Nephron progenitor cell (in vitro differentiated cells): Measurements from ENCODE around the gene ZNF839.
"Not testable (repeated sequence)": the region's sequence is repeated elsewhere in the genome, so short reads cannot be mapped to it uniquely, and the experiment has no call there.

Experiments
- DNase-seq: peaks from one replicate; pipeline ENCODE4 v3.0.0; 2021
- H3K27ac Mint-ChIP-seq: 2 replicates; pipeline ENCODE4 v1.8.0; 2021; ENCODE audit warnings: mild to moderate bottlenecking, moderate library complexity, mixed read lengths
- H3K27me3 Mint-ChIP-seq: 2 replicates; pipeline ENCODE4 v1.8.0; 2021; ENCODE audit warnings: mild to moderate bottlenecking, low read depth, mixed read lengths; ENCODE audit not compliant: poor library complexity
- H3K36me3 Mint-ChIP-seq: 2 replicates; pipeline ENCODE4 v1.8.0; 2021; ENCODE audit warnings: low read depth, mixed read lengths
- H3K4me1 Mint-ChIP-seq: 2 replicates; pipeline ENCODE4 v1.8.0; 2021; ENCODE audit warnings: mixed read lengths
- H3K4me3 Mint-ChIP-seq: 2 replicates; pipeline ENCODE4 v1.8.0; 2021; ENCODE audit warnings: mild to moderate bottlenecking, moderate library complexity, mixed read lengths
- H3K9me3 Mint-ChIP-seq: 2 replicates; pipeline ENCODE4 v1.8.0; 2021; ENCODE audit warnings: mild to moderate bottlenecking, moderate library complexity, mixed read lengths
- TF ChIP-seq, protein P1 (sequence below): fragments of 200-600 bp; sonication (generic); IDR thresholded peaks from 2 replicates; pipeline ENCODE4 v1.5.0; 2021; ENCODE audit warnings: antibody characterized with exemption

ZNF839 gene

DNA sequence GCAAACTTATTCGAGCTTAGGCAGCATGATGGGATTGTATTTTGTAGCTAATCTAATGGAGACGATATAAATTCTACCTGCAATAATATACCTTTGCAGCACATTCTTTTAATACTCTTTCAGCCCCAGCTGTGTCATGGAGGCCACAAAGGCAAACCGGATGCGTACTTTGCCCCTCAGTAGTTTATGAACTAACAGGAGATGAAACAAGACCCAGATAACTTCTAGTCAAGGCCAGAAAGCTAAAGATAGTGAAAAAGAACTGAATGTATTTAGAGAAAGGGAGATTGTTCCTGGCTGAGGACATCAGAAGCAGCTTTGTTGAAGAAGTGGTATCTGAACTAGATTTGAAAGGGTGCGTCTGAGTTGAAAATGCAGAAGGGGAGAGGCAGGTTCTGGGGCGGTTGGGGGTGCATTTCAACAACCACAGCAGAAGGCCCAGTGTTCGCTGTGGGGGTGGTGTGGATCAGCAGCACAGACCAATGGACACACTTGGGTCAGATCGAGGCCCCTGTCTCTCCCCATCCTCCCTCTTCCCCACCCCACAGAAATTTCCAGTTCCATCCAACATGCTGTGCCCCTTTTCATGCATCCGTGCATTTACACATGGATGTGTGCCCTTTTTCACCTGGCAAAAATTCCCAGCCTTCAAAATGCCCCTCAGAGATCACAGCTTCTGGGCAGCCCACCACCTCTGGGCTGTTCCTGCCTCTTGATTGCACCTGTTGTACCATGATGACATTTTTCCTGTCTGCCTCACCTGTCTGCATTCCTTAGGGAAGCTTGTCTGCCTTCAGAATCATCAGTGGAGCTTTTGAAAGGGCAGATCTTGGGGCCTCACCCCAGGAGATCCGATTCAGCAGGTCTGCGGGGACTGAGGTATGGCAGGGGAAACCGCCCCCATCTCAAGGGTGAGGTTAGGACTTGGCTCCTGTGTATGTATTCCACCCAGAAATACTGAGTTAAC is 2.2 kb downstream of the ZNF839 start:
- Mint-ChIP-seq H3K27me3 (peaks cover 11% of the 10 kb centered on the region), H3K27ac (peak overlapping the region; percentile 42), H3K4me3 (peak overlapping the region; percentile 44), H3K36me3 (peaks cover 11% of the 10 kb centered on the region), H3K4me1 (peaks cover 40% of the 10 kb centered on the region), H3K9me3 (no peaks in the 10 kb centered on the region)
- no peak for DNase-seq
- TF ChIP-seq, protein P1, sequence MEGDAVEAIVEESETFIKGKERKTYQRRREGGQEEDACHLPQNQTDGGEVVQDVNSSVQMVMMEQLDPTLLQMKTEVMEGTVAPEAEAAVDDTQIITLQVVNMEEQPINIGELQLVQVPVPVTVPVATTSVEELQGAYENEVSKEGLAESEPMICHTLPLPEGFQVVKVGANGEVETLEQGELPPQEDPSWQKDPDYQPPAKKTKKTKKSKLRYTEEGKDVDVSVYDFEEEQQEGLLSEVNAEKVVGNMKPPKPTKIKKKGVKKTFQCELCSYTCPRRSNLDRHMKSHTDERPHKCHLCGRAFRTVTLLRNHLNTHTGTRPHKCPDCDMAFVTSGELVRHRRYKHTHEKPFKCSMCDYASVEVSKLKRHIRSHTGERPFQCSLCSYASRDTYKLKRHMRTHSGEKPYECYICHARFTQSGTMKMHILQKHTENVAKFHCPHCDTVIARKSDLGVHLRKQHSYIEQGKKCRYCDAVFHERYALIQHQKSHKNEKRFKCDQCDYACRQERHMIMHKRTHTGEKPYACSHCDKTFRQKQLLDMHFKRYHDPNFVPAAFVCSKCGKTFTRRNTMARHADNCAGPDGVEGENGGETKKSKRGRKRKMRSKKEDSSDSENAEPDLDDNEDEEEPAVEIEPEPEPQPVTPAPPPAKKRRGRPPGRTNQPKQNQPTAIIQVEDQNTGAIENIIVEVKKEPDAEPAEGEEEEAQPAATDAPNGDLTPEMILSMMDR, result no peak

DNA sequence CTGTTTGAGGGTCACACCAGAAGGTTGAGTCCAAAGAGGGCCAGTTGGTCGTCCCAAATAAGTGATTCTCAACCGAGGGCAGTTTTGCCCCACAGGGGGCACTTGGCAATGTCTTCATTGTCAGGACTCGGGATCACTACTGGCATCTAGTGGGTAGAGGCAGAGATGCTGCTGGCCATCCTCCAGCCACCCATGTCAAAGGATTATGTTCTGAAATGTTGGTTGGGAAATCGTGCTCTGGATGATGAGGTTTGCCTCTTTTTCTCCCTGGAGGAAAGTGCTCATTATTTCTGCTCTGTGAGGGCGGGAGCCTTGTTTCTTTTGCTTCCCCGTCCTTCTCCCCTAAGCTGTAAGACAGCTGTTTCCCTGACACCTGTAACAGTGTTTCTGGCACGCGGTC is 3.6 kb downstream of the ZNF839 start:
- no peak overlapping the region for H3K27ac Mint-ChIP-seq
- peaks cover 11% of the 10 kb centered on the region for H3K36me3 Mint-ChIP-seq
- DNase-seq, result no peak
- no peaks in the 10 kb centered on the region for H3K9me3 Mint-ChIP-seq
- H3K4me3 Mint-ChIP-seq, result no peak overlapping the region
- peaks cover 31% of the 10 kb centered on the region for H3K4me1 Mint-ChIP-seq
- TF ChIP-seq, protein P1, result peak; percentile 28
- H3K27me3 Mint-ChIP-seq, result no peaks in the 10 kb centered on the region

DNA sequence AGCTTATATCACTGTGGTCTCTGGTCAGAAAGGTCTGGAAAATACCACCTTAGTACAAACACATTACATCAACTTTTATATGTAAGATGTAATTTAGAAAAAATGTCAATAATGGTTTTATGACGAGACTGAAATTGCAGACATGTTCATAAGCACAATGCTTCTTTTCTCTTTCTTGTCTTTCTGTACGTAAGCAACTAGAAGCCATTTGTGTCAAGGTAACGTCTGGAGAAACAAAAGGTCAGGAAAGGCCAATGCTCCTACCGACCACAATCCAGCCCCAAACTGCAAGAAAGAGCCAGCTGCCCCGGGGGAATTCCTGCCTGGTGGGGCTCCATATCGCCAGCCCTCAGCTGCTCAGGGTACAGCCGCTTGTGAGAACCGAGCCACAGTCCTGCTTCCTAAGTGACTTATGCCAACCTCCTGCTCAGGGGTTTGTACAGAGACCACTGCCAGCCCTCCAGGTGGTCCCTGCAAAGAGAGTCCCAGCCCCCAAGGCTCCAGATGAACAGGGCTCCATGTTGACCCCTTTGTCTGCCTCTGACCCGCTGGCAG is 6.3 kb downstream of the ZNF839 start:
- Mint-ChIP-seq H3K27ac (no peak overlapping the region), H3K4me3 (no peak overlapping the region), H3K9me3 (no peaks in the 10 kb centered on the region), H3K4me1 (peaks cover 11% of the 10 kb centered on the region), H3K36me3 (peaks cover 22% of the 10 kb centered on the region), H3K27me3 (no peaks in the 10 kb centered on the region)
- no peak for DNase-seq
- TF ChIP-seq, protein P1, result no peak

DNA sequence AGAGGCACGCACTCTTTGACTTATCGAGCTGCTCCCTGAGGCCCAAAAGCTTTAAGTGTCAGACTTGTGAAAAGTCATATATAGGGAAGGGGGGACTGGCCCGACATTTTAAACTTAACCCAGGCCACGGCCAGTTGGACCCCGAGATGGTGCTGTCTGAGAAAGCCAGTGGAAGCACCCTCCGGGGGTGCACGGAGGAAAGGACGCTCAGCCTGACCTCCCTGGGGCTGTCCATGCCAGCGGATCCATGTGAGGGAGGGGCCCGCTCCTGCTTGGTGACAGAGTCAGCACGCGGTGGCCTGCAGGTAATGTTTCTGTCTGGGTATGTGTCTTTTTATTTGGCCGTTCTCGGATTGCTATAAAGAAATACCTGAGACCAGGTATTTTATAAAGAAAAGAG is 7.0 kb downstream of the ZNF839 start:
- Mint-ChIP-seq H3K27ac (peak overlapping the region; percentile 45), H3K9me3 (no peaks in the 10 kb centered on the region), H3K4me3 (no peak overlapping the region), H3K4me1 (peaks cover 9% of the 10 kb centered on the region), H3K36me3 (peaks cover 25% of the 10 kb centered on the region), H3K27me3 (no peaks in the 10 kb centered on the region)
- TF ChIP-seq, protein P1, result no peak
- no peak for DNase-seq

DNA sequence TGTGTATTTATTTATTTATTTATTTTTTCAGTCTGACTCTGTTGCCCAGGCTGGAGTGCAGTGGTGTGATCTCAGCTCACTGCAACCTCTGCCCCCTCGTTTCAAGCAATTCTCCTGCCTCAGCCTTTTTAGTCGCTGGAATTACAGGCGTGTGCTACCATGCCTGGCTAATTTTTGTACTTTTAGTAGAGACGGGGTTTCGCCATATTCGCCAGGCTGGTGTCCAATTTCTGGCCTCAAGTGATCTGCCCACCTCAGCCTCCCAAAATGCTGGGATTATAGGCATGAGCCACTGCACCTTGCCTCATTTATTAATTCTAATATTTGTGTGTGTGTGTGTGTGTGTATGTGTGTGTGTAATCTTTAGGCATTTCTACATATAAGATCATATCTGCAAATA is 9.8 kb downstream of the ZNF839 start:
- H3K4me3 Mint-ChIP-seq, H3K9me3 Mint-ChIP-seq, H3K27me3 Mint-ChIP-seq, H3K27ac Mint-ChIP-seq, DNase-seq: not testable (repeated sequence)
- Mint-ChIP-seq H3K36me3 (peaks cover 37% of the 10 kb centered on the region), H3K4me1 (peaks cover 15% of the 10 kb centered on the region)

DNA sequence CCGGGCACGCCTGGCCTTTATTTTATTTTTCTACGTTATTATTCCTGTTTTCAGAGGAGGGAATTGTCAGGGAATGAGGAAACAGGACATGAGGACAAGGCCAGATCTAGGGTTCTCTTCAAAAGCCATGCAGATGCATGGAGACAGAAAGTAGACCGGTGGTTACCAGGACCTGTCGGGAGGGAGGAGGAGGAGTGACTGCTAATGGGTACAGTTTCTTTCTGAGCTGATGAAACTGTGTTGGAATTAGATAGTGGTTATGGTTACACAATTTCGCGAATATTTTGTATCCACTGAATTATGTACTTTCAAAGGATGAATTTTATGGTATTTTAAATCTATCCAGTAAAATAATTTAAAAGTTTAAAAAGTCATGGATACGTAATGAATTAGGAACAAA is 11.3 kb downstream of the ZNF839 start:
- Mint-ChIP-seq H3K9me3 (no peaks in the 10 kb centered on the region), H3K36me3 (peaks cover 45% of the 10 kb centered on the region), H3K4me3 (no peak overlapping the region), H3K27ac (no peak overlapping the region), H3K27me3 (no peaks in the 10 kb centered on the region), H3K4me1 (peaks cover 15% of the 10 kb centered on the region)
- TF ChIP-seq, protein P1, result no peak
- no peak for DNase-seq
